DMS153 treated with DMSO at 0.1 percent for 48 hours (cell line): ENCODE measurements around the gene LILRA6.
"Not testable (repeated sequence)": the region's sequence is repeated elsewhere in the genome, so short reads cannot be mapped to it uniquely, and the experiment has no call there.

ENCODE experiments used
- DNase-seq: peaks from one replicate; lab custom pipeline; 2025; ENCODE audit not compliant: unreplicated experiment; lab: John Stamatoyannopoulos, UW

LILRA6 gene

DNA sequence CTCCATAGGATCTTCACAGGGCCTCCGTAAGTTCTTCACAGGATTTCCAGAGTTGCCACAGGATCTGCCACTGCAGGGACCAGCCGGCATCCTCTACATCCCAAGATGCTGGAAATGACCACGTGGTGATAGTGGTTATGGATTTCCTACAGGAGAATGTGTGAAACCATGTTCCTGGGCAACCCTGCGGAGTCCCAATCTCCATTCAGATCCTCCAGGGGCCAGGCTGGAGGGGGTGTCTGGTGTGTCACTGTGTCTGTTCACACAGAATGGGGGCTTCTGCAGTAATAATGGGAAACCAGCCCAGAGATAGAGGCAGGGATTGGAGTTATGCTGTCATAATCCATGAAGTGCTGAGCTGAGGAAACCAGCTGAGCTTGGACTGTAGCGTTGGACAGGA is 8.6 kb downstream of the LILRA6 start:
- DNase-seq: no peak

DNA sequence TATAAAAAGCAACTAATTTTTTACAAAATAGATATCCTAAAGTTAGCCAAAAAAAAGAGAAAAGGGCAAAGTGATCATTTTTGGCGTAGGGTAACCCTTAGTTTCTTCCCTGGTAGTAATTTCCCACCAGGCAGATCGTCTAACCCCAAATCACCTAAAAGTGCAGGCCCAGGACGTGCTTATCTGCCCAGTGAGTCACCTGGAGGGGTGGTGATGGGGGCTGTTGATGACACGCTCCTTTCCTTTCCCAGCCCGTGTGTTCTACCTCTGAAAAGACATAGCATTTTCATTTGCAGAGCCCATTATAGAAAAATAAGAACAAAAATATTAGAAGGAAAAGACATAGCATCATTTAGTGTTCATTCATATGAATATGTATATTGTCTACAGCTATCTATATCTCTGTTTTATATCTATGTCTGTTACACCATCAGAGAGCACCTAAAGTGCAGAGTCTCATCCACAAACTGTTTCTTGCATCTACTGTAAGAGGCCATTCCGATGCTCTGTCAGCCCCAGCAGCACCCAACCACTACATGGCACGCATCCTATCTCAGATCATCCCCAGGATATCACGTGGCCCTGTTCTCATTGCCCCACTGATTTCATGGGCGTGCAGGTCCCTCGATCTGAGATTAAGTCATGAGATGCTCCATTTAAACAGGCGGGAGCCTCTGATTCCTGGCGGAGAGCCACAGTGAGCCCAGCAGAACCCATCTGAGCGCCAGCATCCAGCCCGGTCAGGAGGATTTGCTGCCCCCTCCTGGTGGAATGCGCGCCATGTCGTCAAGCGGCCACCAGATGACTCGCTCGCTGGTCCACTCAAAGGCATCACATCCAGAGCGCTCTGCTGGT is 11.3 kb downstream of the LILRA6 start:
- peak; percentile 82 for DNase-seq

DNA sequence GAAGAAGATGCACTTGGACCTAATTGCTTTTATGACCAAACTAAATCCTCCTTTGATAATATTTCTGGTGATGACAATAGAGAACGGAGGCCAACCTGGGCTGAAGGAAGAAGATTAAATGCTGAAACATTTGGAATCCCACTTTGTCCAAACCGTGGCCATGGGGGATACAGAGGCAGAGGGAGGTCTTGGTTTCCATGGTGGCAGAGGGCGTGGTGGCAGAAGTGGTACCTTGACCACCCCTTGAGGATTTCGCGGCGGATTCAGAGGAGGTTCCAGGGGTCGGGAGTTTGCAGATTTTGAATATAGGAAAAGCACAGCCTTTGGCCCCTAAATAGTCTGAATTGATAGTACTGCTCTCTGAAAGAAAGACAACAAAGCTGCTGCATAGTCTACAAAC is 12.6 kb downstream of the LILRA6 start:
- DNase-seq: no peak

DNA sequence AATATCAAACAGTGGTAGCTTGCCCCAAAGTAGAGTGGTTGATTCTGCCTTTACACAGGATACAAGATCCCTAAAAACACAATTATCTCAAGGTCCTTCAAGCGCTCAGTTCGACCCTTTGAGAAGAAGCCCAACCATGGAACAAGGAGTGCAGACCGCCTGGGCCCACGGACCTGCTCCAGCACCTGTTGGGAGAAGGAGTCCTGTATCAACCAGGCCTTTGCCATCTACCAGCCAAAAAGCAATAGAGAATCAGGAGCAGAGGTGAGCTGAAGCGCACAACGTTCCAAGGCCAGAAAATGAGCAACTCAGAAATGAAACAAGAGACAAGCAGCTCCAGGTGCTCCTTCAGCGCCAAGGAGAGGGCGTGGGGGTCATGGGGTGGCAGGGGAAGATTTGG is 13.4 kb downstream of the LILRA6 start:
- DNase-seq: no peak

DNA sequence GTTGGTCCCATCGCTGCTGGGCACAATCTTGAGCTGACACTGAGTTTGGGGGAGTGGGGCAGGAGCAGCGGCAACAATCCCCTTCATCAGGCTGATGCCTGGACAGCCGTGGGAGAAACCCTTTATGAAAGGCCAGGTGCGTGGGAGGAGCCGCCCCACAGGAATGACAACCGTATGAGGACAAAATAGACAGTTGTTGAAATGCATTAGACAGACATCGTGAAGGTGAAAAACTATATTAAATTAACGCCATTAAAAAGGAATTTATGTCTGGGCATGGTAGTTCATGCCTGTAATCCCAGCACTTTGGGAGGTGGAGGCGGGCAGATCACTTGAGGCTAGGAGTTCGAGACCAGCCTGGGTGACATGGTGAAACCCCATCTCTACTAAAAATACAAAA is 18.0 kb downstream of the LILRA6 start:
- DNase-seq: not testable (repeated sequence)

DNA sequence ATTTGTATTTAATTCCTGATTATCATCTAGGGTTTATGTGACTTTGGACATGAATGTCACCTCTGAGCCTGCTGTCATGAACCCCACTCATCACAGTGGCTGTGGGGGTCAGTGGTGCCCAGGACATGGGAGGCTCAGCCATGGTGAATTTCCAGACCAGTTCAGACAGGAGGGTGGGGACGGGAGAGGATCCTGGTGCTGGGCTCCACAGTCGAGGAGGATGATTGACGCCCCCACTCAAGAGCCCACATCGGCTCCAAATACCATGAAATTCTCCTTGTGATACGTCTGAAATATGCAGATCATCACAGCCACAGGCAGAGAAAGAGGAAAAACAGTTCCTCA is 18.7 kb downstream of the LILRA6 start:
- not testable (repeated sequence) for DNase-seq

DNA sequence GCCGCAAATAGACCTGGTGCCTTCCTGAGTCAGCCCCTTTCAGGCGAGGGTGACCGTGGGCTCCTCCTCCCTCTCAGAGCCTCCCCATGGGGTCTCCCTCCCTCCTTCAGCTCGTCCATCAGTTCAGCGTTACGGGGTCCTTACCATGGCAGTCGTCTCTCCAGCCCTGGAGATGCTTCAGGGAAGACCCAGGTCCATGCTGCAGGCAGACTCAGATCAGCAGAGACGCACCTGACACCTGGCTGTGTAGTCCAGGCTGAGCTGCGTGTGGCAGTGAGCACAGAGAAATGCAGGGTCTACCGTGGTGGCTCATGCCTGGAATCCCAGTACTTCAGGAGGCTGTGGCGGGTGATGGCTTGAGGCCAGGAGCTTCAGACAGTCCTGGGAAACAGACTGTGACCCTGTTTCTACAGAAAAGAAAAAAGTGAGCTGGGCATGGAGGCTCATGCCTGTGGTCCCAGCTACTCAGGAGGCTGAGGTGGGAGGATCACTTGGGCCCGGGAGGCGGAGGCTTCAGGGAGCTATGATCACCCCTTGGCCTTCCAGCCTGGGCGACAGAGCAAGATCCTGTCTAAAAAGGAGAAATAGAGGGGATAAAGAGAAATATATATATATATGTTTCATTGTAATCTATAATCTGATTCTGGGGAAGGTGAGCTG is 19.2 kb downstream of the LILRA6 start:
- DNase-seq: not testable (repeated sequence)

DNA sequence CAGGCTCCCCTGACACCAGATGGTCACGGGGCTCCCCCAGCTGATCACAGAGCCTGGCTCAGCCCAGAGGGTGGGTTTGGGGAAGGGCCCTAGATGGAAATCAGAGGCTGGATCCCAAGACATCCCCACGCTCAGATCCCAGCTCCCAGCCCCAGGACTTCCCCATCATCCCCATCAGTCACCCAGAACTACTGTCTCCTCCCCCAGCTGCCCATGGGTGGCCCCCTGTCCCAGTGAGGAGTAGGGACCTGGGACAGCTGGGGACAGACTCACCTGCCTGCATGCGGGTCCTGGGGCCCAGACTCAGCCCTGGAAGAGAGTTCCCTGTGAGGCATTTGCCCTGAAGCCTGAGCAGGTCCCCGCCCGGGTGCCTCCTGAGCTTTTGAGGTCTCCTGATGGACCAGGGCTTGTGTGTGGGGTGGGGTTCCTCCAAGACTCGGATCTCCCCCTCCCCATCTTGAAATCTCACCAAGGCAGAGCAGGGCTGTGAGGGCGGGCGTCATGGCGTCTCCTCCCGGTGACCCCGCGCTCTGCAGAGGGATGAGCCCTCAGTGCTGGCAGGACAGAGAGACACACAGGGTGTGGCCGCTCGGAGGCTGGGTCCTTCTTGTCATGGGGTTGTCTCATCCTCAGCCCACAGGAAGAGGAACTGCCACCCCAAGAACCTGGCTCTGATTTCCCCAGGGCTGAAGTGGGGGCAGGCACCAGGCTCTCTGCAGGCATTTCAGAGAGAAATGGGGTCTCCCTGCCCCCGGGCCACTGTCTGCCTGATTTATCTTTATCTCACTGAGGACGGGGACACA is 19.9 kb downstream of the LILRA6 start, which contains the start of gene LILRB3:
LILRB3 (minus strand) TSS at position 534 of the 803 bp plus-strand sequence; CDS start at position 503, 31 bp downstream.
- not testable (repeated sequence) for DNase-seq

DNA sequence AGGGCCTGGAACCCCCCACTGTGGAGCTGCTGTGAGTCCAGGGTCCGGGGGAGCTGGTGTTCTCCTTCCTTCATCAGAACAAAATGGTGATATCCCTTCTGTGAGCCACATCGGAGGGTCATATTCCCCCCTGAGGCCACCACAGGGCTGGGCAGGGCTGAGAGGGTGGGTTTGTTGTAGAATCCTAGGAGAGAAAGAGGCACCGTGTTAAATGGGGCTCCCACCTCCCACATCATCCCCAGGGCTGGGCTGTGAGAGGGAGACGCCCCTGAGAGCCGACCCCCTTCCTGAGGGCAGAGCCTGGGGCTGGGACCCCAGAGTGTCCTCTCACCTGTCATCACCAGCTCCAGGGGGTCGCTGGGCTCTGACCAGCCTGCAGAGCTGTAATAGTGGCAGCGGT is 20.6 kb downstream of the LILRA6 start:
- not testable (repeated sequence) for DNase-seq

DNA sequence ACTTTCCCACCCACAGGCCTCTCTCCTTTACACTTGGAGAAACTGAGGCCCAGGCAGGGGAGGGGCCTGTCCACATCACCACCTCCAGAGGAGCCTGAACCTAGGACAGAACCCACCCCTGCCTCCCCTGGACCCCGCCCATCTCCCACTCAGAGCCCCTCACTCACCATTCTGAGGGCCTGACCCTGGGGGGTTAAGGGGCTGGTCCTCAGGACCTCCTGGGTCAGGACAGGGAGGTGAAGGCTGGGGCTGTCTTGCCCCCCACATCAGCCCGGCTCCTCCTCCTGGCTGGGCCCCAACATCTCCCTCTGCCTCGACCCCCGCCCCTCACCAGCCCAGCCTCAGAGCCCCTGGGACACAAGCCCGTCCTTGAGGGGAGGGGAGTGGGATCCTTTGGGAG is 22.9 kb downstream of the LILRA6 start:
- DNase-seq: not testable (repeated sequence)

DNA sequence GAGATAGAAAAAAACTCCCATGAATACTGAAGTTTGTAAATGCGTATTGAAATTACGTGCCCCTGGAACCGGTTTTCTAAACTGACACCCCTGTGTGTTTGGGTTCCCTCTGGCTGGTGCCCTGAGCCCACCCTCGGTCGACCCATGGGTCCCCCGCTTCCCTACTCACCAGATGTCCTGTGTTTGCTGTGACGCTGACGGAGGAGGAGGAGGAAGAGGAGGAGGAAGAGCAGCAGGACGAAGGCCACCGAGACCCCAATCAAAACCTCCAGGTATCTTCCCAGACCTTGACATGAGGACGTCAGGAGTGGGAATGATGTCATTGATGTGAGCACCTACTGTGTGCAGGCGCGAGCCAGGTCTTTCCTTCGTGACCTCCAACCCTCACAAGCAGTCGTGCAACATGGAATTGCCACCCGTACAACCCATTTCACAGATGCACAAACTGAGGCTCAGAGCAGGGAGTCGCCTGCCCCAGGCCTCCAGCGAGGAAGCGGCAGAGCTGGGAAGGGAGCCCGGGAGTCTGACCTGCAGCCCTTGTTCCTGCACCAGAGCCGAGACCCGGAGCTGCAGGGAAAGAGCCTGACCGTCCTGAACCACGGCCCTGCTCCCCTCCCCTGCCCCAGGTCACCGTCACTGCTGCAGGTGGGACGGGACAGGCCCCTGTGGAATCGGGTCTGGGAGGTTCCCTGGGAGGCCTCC is 23.5 kb downstream of the LILRA6 start:
- DNase-seq: no peak

DNA sequence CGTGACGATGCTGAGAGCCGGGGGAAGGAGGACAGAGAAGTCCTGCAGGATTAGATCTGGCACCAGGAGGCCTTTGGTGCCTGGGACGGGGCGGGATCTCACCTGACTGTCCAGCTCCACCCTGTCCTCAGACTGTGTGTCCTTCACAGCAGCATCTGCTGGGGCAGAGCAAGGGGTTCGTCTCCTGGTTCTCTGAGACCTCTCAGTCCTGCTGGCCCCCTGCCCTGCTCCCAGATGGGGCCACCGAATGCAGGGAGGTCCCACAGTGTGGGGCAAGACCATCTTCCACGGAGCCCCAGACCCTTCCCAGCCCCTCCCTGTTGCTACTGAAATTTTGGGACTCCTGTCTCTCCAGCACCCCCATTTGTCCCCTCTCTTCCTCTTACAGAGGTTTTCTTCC is 24.3 kb downstream of the LILRA6 start:
- DNase-seq: no peak

DNA sequence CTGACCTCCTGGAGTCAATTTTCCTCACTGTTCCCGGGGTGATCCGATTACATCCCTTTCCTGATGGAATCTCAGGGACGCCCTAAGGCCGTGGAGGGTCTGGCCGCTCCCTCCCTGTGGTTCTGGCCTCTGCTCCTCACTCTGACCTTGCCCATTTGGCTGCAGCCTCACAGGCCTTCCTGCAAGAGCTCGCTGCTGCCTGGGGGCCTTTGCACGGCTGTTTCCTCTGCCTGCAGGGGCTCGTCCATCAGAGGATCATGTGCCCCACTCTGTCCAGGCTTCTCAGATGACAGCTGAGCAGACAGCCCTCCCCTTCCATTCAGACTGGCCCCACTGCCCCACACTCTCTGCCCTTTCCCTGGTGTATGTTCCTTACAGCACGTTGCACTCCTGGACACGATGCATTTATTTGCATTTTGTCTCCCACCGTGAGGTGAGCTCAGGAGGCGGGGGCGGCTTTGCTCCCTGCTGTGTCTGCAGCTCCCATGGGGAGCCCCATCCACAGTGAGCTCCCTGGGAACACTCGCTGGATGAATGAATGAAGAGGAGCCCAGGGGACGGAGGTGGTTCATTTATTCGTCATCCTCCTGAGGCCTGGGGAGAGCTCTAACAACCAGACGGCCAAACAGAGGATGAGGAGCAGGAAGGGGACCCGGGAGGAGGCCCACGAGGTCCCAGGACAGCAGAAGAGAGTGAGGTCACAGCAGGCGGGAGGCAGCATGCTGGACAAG is 24.9 kb downstream of the LILRA6 start:
- not testable (repeated sequence) for DNase-seq

DNA sequence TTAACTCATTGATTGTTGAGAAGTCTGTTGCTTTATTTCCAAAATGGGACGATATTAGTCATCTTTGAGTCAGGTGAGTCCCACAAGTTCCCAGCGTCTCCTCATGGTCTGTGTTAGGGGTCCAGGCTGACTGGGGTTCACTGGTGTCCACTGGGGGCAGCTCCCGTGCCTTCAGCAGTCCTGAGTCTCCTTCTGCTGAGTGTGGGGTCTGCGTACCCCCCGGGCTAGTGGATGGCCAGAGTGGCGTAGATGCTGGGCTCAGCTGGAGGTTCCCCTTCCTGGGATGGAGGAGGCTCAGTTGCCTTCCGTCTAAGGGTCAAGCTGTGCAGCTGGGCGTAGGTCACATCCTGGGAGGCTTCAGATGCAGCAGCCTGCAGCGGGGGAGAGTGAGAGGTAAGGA is 25.7 kb downstream of the LILRA6 start:
- DNase-seq: no peak

DNA sequence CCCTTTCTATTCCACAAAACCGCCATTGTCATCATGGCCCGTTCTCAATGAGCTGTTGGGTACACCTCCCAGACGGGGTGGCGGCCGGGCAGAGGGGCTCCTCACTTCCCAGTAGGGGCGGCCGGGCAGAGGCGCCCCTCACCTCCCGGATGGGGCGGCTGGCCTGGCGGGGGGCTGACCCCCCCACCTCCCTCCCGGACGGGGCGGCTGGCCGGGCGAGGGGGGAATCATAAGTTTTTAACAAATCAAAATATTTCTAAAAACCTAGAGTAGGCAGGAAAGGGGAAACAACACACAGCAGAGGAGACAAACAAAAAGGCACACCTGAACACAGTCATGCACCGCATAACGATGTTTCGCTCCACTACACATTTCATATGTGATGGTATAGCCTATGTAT is 27.9 kb downstream of the LILRA6 start:
- DNase-seq: not testable (repeated sequence)

DNA sequence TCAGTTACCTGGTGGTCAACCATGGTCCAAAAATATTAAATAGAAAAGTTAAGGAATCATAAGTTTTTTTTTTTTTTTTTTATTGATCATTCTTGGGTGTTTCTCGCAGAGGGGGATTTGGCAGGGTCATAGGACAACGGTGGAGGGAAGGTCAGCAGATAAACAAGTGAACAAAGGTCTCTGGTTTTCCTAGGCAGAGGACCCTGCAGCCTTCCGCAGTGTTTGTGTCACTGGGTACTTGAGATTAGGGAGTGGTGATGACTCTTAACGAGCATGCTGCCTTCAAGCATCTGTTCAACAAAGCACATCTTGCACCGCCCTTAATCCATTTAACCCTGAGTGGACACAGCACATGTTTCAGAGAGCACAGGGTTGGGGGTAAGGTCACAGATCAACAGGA is 28.4 kb downstream of the LILRA6 start:
- not testable (repeated sequence) for DNase-seq

DNA sequence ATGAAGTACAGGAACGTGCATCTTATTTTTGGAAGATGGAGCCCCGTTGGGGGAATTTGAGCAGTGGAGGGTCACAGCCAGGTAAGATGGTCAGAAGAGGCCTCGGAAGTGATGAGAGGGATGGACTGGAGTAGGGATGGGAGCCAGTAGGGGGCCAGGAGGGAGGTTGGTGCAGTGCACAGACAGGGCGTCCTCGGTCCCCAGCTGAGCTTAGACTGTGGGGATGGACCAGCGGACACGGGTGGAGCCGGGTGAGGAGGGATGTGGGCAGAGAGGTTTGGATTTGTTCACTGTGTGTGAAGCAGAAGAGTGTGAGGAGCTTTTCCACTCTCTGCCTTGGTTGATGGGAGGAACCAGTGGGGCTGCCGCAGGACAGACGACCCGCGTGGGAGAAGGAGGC is 31.4 kb downstream of the LILRA6 start:
- no peak for DNase-seq

DNA sequence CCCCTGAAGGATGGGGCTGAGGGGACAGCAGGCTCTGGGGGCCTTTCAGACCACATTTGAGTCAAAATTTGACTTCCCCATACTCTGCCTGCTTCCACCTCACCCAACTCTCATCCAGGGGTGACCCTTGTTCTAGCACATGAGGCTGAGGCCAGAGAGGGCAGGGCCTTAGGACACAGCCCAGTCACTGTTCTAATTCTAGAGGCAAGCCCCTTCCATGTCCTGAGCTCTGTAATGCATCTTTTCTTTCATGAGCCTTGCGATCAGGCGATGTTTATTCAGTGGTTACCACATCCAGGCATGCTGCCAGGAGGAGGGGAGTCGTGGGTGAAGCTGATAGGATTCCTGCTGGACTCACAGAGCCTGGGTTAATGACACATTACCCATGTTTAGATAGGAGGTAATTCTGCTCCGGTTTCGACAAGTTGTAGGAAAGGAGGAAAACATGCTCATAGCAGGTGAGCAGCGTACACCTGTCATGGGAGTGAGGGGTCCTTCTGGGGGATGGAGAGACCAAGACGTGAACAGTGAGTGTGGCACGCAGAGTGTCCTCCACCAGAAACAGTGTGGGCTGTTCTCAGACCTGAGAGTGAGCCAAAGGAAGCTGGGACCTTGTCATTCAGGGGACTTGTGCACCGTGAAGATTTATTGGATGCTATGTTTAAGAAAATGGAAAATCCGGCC is 32.6 kb downstream of the LILRA6 start:
- peak; percentile 84 for DNase-seq

DNA sequence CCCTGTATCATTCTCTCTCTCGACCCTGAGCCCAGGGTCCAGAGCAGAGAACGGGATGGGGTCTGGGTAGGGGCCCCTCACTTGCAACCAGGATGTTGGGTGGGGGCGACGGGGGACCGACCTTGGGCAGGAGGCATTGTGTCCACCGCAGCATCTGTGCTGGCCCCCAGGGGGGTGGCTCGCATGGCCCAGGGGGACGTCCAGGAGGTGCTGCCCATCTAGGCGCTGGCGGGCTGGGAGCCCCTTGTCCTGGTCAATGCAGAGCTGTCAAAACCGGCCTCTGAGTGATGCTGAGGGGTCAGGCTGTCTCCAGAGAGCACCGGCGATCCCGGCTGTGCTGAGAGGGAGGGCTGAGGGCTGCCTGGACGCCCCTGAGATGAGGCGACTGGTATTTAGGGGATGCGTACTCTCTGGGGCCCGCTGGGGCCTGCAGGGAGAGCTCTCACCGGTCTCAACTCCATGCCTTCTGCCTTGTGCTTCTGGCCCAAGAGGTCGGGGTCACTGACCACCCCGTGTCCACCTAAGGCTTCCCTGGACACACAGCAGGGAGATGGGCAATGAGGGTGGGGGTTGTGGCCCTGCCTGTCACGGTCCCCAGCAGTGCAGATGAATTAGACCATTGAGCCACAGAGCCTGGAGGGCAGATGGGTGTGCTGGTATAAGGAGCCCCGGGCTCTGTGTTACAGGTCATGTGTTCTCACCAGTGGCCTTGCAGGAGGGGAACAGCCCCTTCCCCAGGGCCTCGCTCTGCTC is 33.4 kb downstream of the LILRA6 start:
- DNase-seq: no peak
